IPS-15b (cell line): ENCODE measurements around the gene PHF8.

ENCODE experiments used
- H3K27me3 ChIP-seq: one replicate; pipeline ENCODE4 v1.6.1; 2013; ENCODE audit warnings: low read length; ENCODE audit not compliant: control insufficient read depth, insufficient read depth
- H3K36me3 ChIP-seq: one replicate; pipeline ENCODE4 v1.6.1; 2013; ENCODE audit warnings: low read length; ENCODE audit not compliant: control insufficient read depth, insufficient read depth
- H3K4me1 ChIP-seq: one replicate; pipeline ENCODE4 v1.6.1; 2013; ENCODE audit warnings: mild to moderate bottlenecking, low read length; ENCODE audit not compliant: control insufficient read depth, insufficient read depth
- H3K4me3 ChIP-seq: one replicate; pipeline ENCODE4 v1.5.1; 2013; ENCODE audit warnings: low read depth, low read length
- H3K9ac ChIP-seq: one replicate; pipeline ENCODE4 v1.6.1; 2013; ENCODE audit warnings: low read depth, mild to moderate bottlenecking, low read length
- H3K9me3 ChIP-seq: one replicate; pipeline ENCODE4 v1.6.1; 2013; ENCODE audit warnings: mild to moderate bottlenecking, low read length; ENCODE audit not compliant: control insufficient read depth, insufficient read depth

Gene PHF8

GRCh38 chrX:54063361-54063760, 19.1 kb upstream of the PHF8 start:
- Histone ChIP-seq H3K9ac (no peak overlapping the region), H3K9me3 (peaks cover 5% of the 10 kb centered on the region), H3K27me3 (no peaks in the 10 kb centered on the region), H3K36me3 (no peaks in the 10 kb centered on the region), H3K4me3 (no peak overlapping the region), H3K4me1 (no peaks in the 10 kb centered on the region)

DNA sequence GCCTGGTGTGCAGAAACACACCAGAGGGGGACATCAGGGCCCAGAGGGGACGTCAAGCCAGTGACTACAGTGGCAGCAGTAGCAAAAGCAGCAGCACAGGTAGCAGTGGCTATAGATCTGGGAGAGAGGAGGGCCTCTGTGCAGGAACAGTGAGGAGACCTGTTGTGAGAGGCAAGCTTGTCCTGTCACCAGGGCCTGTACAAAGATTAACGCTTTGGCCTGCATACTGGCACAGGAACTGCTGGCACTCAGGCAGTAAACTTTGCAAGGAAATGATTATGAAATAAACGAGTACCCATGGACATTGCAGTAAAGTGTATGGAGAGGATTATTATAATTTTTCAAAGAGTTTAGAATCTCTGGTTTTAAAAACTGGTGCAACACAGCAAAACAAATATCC, 5.5 kb upstream of the PHF8 start:
- Histone ChIP-seq H3K27me3 (no peaks in the 10 kb centered on the region), H3K4me1 (no peaks in the 10 kb centered on the region), H3K9me3 (no peaks in the 10 kb centered on the region), H3K36me3 (no peaks in the 10 kb centered on the region), H3K4me3 (no peak overlapping the region), H3K9ac (no peak overlapping the region)

DNA sequence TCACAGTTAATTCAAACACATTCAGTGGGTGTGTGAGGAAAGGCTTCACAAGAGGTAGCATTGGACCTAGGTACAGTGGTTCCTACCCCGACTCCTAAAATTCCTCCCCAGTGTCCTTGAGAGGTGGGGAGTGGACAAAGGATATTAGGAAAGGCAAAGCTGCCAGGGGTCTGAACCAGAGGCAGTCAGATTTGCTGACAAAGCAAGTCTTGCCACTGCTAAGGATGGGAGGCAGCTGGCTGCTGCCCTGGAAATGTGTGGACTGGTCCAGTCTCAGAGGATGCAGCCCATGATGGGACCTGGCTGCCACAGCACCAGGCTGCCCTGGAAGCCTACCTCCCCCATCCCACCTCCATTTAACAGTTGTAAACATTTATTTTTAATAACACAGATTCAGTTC, 4.1 kb upstream of the PHF8 start:
- H3K9ac ChIP-seq, result no peak overlapping the region
- H3K4me1 ChIP-seq, result no peaks in the 10 kb centered on the region
- no peaks in the 10 kb centered on the region for H3K9me3 ChIP-seq
- H3K36me3 ChIP-seq, result no peaks in the 10 kb centered on the region
- no peaks in the 10 kb centered on the region for H3K27me3 ChIP-seq
- H3K4me3 ChIP-seq, result no peak overlapping the region

DNA sequence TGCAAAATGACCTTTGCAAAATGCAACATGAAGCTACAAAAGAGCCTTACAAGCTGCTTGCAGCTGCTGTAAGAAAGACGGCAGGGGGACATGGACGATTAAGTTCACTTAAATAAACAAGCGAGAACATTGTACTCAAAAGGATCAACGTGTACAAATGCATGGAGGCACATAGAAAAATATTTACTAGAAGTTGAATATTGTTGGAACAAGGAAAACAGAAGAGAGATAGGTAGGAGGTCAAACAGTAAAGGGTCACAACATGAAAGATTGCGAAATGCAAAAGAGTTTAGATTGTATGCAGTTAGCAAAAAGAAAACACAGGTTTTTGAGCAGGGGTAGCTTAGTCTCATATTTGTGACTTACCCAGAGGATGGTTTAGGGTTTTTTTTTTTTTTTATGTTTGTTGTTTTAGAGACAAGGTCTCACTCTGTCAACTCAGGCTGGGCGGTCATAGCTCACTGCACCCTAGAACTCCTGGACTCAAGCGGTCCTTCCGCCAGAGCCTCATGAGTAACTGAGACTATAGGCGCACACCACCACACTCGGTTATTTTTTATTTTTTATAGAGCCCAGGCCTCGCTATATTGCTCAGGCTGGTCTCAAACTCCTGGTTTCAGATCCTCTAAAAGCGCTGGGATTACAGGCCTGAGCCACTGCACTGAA, 1.4 kb upstream of the PHF8 start:
- no peaks in the 10 kb centered on the region for H3K9me3 ChIP-seq
- H3K4me3 ChIP-seq, result peak overlapping the region; percentile 58
- H3K9ac ChIP-seq, result no peak overlapping the region
- H3K27me3 ChIP-seq, result no peaks in the 10 kb centered on the region
- H3K36me3 ChIP-seq, result peaks cover 3% of the 10 kb centered on the region
- no peaks in the 10 kb centered on the region for H3K4me1 ChIP-seq

- H3K27me3 ChIP-seq, result no peaks in the 10 kb centered on the region
- peaks cover 3% of the 10 kb centered on the region for H3K36me3 ChIP-seq
- no peaks in the 10 kb centered on the region for H3K4me1 ChIP-seq
- peak overlapping the region; percentile 58 for H3K4me3 ChIP-seq
- H3K9me3 ChIP-seq, result no peaks in the 10 kb centered on the region
- H3K9ac ChIP-seq, result peak overlapping the region; percentile 41
Measured at GRCh38 chrX:54044877-54045338, 635 bp upstream of the PHF8 start.

GRCh38 chrX:54043541-54044125, 640 bp downstream of the PHF8 start:
- H3K27me3 ChIP-seq, result no peaks in the 10 kb centered on the region
- H3K36me3 ChIP-seq, result peaks cover 3% of the 10 kb centered on the region
- H3K4me3 ChIP-seq, result peak overlapping the region; percentile 80
- H3K9me3 ChIP-seq, result no peaks in the 10 kb centered on the region
- peak overlapping the region; percentile 41 for H3K9ac ChIP-seq
- H3K4me1 ChIP-seq, result no peaks in the 10 kb centered on the region

- Histone ChIP-seq H3K9ac (no peak overlapping the region), H3K9me3 (no peaks in the 10 kb centered on the region), H3K4me3 (peak overlapping the region; percentile 80)
Measured at GRCh38 chrX:54043056-54043455, 1.2 kb downstream of the PHF8 start.

GRCh38 chrX:54042609-54043021, 1.7 kb downstream of the PHF8 start:
- Histone ChIP-seq H3K27me3 (no peaks in the 10 kb centered on the region), H3K4me3 (peak overlapping the region; percentile 80), H3K4me1 (no peaks in the 10 kb centered on the region), H3K36me3 (peaks cover 3% of the 10 kb centered on the region), H3K9ac (no peak overlapping the region), H3K9me3 (no peaks in the 10 kb centered on the region)

More at GRCh38 chrX:54043056-54043455, 1.2 kb downstream of the PHF8 start:
- Histone ChIP-seq H3K36me3 (peaks cover 3% of the 10 kb centered on the region), H3K4me1 (no peaks in the 10 kb centered on the region), H3K27me3 (no peaks in the 10 kb centered on the region)

- H3K36me3 ChIP-seq, result peaks cover 5% of the 10 kb centered on the region
- no peaks in the 10 kb centered on the region for H3K9me3 ChIP-seq
- H3K4me1 ChIP-seq, result no peaks in the 10 kb centered on the region
- no peak overlapping the region for H3K9ac ChIP-seq
- H3K4me3 ChIP-seq, result no peak overlapping the region
- H3K27me3 ChIP-seq, result no peaks in the 10 kb centered on the region
Measured at GRCh38 chrX:54030329-54030728, 13.9 kb downstream of the PHF8 start.

GRCh38 chrX:54029529-54030143, 14.6 kb downstream of the PHF8 start:
- H3K9ac ChIP-seq, result no peak overlapping the region
- no peaks in the 10 kb centered on the region for H3K36me3 ChIP-seq
- no peaks in the 10 kb centered on the region for H3K27me3 ChIP-seq
- no peak overlapping the region for H3K4me3 ChIP-seq
- H3K4me1 ChIP-seq, result no peaks in the 10 kb centered on the region
- H3K9me3 ChIP-seq, result no peaks in the 10 kb centered on the region

DNA sequence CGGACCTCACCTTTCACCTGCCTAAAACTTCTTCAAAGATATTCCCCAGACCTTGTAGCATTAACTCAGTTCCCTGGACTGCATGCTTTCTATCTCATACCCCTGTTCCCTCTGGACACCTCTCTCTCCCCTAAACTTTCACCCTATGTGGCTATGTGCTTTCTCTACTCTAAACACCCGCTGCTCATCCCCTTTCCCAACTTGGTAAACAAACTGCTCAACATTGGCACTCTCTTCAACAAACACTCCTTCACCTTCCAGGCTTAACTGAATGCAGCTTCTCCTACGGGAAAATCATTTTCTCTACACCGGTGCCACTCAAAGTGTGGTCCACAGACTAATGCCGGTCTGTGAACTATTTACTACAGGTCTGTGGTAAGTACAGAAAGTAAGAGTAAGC, 19.9 kb downstream of the PHF8 start:
- H3K4me3 ChIP-seq, result no peak overlapping the region
- no peaks in the 10 kb centered on the region for H3K36me3 ChIP-seq
- no peaks in the 10 kb centered on the region for H3K27me3 ChIP-seq
- H3K9me3 ChIP-seq, result no peaks in the 10 kb centered on the region
- H3K9ac ChIP-seq, result no peak overlapping the region
- no peaks in the 10 kb centered on the region for H3K4me1 ChIP-seq
